ENCODE measurements around the gene ELAVL3.

DNA sequence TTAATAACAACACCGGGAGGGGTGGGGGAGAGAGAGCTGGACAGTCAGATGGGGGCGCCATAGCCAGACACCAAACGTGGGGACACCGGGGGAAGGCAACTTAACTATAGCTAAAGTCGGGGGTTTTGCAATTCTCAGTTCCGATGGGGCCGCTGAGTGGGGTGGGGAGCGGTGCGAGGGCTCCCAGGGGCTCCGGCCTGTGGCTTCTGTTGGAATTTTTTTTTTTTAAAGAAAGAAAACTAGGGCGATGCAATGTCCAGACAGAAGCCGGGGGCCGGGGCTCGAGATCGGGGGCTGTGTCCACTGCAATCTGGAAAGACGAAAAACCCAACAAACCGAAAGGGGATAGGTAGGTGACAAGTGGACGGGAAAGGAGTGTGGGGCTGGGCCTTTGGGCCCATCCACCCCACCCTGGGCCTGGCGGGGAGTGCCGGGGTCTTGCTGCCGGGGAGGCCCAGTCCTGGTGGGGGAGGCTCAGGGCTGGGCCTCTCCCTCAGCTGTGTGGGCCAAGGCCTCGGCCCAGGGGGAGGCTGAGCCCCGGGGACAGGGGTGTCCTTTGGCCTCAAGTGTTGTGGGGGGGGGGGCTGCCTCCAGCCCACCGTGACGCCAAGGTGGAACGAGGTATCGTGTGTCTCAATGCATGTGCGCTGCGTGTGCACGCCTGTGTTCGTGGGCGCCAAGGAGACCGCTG lies 28.1 kb downstream of the ELAVL3 start:
- TF ChIP-seq POLR2A (IDR thresholded peaks at IDR 0.05; ENCODE audit: low read length) (no peak), GATA1 (IDR thresholded peaks at IDR 0.05; ENCODE audit: low read depth, low read length) (no peak)
